GM18519 (cell line): ENCODE data around the gene EVC2.

ENCODE experiments used
- ATAC-seq: cut with Tn5 transposase; IDR thresholded peaks from one replicate; pipeline ENCODE4 v1.9.1; 2021; ENCODE audit warnings: mild to moderate bottlenecking, moderate library complexity; ENCODE audit not compliant: unreplicated experiment, low FRiP score

The EVC2 gene

GRCh38 chr4:5572114-5572513 is 136.2 kb downstream of the EVC2 start:
- no peak for ATAC-seq

GRCh38 chr4:5571646-5572045 is 136.7 kb downstream of the EVC2 start:
- no peak for ATAC-seq

DNA sequence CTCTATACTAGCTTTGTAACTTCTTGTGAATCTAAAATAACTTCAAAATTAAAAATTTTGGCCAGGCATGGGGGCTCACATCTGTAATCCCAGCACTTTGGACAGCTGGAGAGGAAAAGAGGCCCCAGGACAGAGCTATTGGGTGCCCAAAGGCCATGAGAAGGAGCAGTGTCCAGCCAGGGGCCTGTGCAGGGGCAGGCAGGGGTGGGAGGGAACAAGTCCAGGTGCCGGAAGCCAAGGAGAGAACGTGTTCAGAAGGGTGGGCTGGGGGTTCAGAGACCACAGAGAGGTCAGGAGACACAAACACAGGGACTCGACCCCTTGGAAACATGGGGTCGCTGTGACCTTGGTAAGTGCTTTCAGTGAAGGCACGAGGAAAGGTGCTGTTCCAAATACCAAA is 138.9 kb downstream of the EVC2 start:
- no peak for ATAC-seq

- no peak for ATAC-seq
These were observed 139.4 kb downstream of the EVC2 start for GRCh38 chr4:5568931-5569330.

DNA sequence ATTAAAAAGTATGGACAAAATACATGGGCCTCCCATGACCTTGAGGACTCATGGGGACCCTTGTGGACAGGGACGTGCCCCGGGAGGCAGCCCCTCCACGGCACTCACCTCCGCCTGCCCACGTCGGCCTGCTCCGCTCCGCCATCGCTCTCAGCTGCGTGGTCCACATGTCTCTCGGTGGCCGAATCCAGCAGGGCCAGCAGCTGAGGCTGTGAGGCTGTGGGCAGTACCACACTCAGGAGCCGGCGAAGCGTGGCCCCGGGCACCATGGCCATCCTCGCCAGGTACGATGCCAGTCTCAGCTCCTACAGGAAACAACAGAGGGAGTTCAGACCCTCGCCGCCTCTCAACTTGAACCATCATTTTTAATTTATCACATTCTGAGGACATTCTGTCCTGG is 140.0 kb downstream of the EVC2 start:
- ATAC-seq, result no peak

DNA sequence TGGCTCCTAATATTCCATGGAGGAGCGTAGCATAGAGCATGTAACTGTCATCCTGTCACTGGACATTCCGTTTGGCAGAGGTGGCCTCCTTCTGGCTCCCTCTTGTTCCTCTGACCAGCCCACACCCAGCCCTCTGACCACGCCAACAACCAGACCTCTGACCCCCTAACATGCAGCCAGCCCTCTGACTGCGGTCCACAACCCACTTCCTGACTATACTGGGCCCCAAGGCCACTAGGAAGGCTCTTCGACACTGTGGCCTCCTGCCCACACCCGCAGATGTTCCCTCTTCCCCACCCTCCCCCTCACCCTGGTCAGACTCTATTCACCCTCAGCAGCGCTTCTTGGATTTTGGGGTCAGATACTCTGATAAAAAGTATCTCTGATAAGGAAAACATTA is 141.4 kb downstream of the EVC2 start:
- no peak for ATAC-seq

GRCh38 chr4:5566526-5566925 is 141.8 kb downstream of the EVC2 start:
- no peak for ATAC-seq

GRCh38 chr4:5563856-5564255 is 144.5 kb downstream of the EVC2 start:
- no peak for ATAC-seq

- no peak for ATAC-seq
These were observed 145.9 kb downstream of the EVC2 start for GRCh38 chr4:5562476-5562875.

GRCh38 chr4:5561286-5561685 is 147.1 kb downstream of the EVC2 start:
- ATAC-seq, result no peak

DNA sequence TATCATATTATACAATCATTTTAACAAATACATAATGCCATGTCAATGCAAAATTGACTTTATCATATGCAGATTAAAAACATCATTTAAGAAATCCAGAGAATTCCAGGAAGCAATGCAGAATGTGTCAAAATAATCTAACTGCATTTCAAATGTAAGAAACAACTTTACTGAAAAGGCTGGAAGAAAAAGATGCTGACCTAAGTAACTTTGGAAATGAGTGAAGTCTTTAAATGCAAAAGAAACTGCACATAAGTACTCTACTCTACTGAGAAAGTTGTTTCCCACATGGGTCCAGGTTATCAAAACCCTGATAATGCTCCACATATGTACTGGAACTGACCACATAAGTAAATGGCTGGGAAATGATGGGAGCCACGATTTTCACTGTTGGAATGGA is 149.9 kb downstream of the EVC2 start:
- ATAC-seq, result no peak

GRCh38 chr4:5554376-5554775 is 154.0 kb downstream of the EVC2 start:
- no peak for ATAC-seq

DNA sequence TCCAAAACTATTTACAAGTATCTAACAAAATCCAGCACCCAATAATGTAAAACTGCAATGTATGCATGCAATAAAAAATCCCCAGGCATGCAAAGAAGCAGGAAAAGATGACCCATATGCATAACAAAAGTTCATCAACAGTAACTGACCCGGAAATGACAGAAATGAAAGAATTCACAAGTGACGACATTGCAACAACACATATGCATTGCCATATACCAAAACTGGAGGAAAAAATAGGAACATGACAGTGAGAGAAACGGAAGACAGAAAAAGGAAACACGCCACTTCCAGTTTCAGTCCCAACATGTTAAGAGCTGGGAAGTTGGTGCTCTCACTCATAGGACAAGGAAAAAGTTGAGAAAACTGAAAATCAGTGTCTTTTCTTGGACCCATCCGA is 154.6 kb downstream of the EVC2 start:
- ATAC-seq, result no peak

DNA sequence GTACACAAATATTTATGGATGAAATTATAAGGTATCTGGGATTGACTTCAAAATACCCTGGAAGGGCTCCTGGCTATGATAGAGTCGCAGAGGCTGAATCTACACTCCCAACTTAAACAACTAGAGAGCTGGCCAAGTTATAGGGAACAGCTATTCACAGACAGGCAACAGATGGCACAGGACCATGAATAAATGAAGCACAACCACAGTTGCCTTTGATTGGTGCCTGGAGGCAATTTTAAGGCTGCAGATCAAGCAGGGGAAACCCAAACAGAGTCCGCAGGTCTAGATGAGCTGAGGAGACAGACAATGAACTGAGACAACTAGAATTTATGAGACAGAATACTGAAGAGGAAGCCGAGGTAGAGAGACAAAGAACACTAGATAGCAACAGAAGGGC is 155.9 kb downstream of the EVC2 start:
- ATAC-seq, result no peak

DNA sequence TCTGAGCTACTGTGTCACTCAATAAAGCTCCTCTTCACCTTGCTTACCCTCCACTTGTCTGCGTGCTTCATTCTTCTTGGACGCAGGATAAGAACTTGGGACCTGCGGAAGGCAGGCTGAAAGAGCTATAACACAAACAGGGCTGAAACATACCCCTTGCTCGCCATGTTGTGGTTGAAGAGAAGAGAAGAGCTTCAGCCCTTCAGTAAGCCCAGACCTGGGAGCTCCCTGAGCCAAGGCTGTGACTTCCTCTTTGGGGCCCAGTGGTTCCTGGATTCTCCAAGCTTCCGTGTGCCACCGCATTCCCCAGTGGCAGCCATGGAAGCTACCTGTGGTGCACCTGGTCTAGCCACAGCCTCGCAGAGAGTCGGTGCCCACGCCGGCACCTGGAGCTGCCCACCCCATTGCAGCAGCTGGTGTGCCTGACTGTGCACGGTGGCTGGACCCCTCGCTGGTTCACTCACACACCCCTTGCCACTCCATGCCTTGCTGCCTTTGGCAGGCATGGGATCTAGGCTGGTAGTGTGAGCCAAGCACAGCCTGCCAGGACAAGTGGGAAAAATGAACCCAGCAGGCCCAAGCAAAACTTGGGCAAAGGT is 160.6 kb downstream of the EVC2 start:
- ATAC-seq, result no peak

GRCh38 chr4:5545271-5545670 is 163.1 kb downstream of the EVC2 start:
- no peak for ATAC-seq

DNA sequence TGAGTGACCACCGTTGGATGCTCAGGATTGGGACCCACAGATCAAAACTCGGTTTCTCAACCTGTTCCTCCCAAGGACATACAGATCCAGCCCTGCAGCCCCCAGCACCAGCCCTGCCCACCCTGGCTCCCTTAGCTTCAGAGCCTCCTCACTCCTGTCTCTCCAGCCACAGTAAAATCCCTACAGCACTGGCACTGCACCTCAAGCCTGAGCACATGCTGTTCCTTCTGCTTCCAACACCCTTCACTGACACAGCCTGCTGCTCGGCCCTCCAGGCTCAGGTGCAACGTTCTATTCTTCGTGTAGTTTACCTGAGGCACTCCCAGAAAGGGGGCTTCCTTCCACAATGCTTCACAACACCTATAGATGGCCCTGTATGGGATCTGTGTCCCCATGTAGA is 163.6 kb downstream of the EVC2 start:
- ATAC-seq, result no peak

GRCh38 chr4:5543681-5544080 is 164.7 kb downstream of the EVC2 start:
- no peak for ATAC-seq

- ATAC-seq, result no peak
These were observed 167.2 kb downstream of the EVC2 start for GRCh38 chr4:5541169-5541568.

DNA sequence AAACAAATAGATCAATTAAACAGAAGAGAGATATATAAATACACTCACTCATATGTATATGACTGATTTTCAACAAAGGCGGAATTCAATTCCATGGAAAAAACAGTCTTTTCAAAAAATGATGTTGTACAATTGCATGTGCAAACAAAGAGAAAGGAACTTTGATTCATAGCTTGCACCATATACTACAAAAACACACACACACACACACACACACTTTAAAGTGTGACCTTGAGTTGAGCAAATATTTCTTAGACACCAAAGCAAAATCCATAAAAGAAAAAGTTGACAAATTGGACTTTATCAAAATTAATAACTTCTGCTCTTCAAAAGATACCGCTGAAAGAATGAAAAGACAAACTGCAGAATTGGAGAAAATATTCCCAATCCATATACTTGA is 168.8 kb downstream of the EVC2 start:
- ATAC-seq, result no peak

DNA sequence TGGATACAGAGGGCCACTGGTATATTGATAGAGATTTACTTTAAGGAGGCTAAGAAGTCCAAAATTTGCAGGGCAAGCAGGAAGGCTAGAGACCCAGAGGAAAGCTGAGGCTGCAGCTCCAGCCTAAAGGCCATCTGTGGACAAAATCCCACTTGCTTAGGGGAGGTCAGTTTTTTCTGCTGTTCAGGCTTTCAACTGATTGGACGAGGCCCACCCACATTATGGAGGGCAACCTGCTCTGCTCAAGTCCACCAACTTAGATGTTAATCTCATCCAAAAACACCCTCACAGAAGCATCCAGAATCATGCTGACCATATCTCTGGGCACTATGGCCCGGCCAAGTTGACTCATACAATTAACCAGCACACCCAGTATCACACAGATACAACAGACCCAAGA is 176.3 kb downstream of the EVC2 start:
- no peak for ATAC-seq

GRCh38 chr4:5528031-5528436 is 180.3 kb downstream of the EVC2 start:
- ATAC-seq, result no peak

DNA sequence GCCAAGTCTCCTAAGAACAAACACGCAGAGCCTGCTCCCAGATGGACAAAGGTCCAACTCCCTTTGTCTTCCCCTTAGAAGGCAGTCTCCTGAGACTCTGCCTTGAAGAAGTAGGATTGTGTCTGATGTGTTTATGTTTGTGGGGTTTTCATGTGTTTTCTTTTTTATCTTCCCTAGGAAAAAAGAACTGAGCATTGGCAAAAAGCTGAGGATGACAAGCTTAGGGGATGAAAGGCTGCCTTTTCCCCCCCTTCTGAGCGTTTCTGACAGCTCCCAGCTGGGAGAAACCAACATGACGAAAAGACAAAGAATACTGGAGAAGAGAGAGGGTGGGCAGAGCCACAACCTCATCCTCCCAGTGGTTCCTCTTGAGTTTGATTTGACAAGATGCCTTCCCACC is 181.1 kb downstream of the EVC2 start:
- no peak for ATAC-seq
